H4 (cell line): Measurements from ENCODE around the gene NISCH. TPM values are rescaled to one million over a fixed set of nuclear protein-coding genes. Genes with fewer than 3 reads are reported as not detected.

Experiments used
- DNase-seq: peaks from one replicate; pipeline ENCODE4 v3.0.0-alpha.2; 2015; ENCODE audit warnings: low spot score
- total RNA-seq: library from RNA; depleted of rRNA; stranded (reverse); fragments of >200 nt; shearing (Covaris generic); gene quantifications from 2 replicates; pipeline ENCODE4 v1.2.3, GENCODE V29; 2014; rRNA removed

NISCH gene
- total RNA-seq, 1 experiment from 2014 or later = 7.5 TPM

DNA sequence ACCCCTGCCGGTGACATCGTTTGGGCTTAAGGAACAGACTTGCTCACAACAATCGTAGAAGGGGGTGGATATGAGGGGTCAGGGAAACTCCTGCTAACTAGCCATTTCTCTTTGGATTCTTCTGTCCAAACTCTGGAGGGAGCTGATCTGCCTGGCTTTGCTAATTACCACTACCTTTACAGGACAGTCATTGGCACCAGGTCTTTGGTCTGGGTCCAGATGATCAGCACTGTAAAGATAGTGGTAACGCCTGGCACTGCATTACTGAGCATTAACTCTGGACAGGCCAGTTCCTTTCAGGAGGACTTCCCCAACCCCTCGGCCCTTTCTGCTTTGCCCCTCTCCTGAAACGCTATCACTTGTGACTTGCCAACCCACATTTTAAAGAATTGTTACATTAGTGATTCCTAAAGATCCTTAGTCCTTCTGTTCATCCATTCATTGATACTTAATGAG, 81.8 kb downstream of the NISCH start:
- no peak for DNase-seq

DNA sequence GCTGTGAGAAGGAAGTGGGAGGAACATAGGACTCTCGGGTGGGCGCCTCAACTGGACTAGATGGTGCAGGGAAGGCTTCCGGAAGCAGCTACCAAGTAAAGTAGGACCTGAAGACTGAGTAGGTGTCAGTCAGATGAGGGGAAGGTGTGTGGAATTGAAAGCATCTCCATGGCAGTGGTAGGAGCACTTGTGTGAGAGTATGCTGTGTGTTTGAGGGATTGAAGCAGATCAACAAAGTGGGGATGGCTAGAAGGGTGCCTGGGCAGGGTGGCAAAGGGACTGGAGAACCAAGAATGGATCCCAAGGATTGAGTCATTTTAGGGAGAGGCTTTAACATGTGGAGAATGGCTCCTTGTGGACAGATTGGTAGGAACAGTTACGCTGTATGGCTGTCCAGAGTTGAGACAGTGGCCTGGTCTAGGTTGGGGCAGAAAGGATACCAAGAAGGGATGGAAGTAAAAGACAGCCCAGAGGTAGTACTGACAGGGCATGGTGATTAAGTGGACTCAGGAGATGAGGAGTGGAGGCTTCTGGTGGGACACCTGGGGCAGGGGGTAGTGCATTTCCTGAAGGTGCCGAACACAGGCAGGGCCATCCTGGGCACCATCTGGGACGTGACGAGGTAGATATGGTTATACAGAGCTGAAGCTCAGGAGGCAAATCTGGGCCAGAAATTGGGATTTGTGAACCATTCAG, 82.5 kb downstream of the NISCH start:
- DNase-seq = no peak

DNA sequence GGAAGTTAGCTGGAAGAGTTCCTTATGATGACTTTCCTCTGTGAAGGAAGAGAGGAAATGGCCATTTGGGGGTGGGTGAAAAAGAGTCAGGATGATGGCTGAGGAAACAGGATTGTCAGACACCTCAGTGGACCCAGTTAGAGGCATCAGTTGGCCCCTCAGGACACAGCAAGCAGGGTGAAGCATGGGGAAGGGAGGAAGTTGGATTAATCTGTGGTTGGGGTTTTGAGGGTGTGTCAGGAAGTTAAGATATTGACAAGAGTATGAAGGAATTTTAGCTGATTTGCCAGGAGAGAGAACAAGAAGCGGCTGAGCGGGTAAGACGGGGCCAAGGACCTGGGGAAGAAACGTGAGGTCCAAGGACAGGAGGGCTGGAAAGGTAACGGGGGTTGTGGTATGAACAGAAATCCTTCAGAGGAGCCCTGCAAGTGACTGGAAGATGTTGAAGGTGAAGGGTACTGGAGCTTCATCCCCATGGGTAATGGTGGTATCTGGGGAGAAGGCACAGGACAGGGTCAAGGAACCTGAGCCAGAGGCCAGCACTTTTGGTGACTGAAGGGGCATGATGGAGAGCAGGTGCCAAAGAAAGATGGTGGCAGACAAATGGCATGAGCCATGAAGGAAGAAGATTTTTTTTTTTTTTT, 83.7 kb downstream of the NISCH start:
- DNase-seq = no peak

DNA sequence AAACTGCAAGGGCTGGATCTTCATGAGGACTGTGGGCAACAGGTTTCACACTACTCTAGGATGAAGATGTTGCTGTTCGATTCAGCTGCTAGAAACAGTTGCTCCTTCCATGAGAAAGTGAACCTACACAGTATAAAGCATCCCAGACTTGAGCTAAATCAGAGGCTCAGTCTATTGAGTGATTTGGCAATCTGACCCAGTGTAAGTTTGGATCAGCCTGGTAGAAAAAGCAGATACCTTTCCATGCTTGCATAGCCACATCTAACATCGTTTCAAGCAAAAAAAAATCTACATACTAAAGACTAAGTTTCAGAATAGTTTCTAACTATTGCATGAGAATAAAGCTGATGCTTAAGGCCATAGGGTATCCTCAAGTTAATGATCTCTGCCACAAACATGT, 85.6 kb downstream of the NISCH start:
- DNase-seq = no peak

Other genes starting within 250 kb of the NISCH start
- gene TLR9, start 230.0 kb upstream of the NISCH start, total RNA-seq = not detected in 2 replicates
- gene TWF2, start 216.4 kb upstream of the NISCH start, total RNA-seq = 67.0 and 78.4 TPM in 2 replicates
- gene PPM1M, start 209.8 kb upstream of the NISCH start, total RNA-seq = 4.4 and 5.6 TPM in 2 replicates
- 29.0 and 33.7 TPM in 2 replicates for gene WDR82, start 177.0 kb upstream of the NISCH start, total RNA-seq
- gene GLYCTK, start 167.8 kb upstream of the NISCH start, total RNA-seq = 2.4 and 8.3 TPM in 2 replicates
- 0.60 TPM in 2 replicates for gene DNAH1, start 139.3 kb upstream of the NISCH start, total RNA-seq
- 31.3 and 39.9 TPM in 2 replicates for gene BAP1, start 45.6 kb upstream of the NISCH start, total RNA-seq
- gene PHF7, start 44.9 kb upstream of the NISCH start, total RNA-seq = 3.3 and 3.4 TPM in 2 replicates
- 0.29 TPM in 1 of 2 replicates, not detected in the other for gene SEMA3G, start 10.5 kb upstream of the NISCH start, total RNA-seq
- 1.3 TPM in 1 of 2 replicates, not detected in the other for gene TNNC1, start 1.6 kb upstream of the NISCH start, total RNA-seq
- gene STAB1, start 39.7 kb downstream of the NISCH start, total RNA-seq = not detected in 2 replicates
- gene NT5DC2, start 78.3 kb downstream of the NISCH start, total RNA-seq = 44.5 and 46.9 TPM in 2 replicates
- gene UQCC5, start 81.0 kb downstream of the NISCH start, total RNA-seq = 1.5 and 102 TPM in 2 replicates
- 17.3 and 17.4 TPM in 2 replicates for gene PBRM1, start 230.3 kb downstream of the NISCH start, total RNA-seq
- 75.7 and 81.7 TPM in 2 replicates for gene GNL3, start 230.4 kb downstream of the NISCH start, total RNA-seq